Germinal center (tissue), 1 donor: Measurements from ENCODE around the gene RAD51B.

Experiments
- DNase-seq: peaks from one replicate; pipeline ENCODE4 v3.0.0; 2012; ENCODE audit warnings: mixed read lengths, low spot score

RAD51B gene

DNA sequence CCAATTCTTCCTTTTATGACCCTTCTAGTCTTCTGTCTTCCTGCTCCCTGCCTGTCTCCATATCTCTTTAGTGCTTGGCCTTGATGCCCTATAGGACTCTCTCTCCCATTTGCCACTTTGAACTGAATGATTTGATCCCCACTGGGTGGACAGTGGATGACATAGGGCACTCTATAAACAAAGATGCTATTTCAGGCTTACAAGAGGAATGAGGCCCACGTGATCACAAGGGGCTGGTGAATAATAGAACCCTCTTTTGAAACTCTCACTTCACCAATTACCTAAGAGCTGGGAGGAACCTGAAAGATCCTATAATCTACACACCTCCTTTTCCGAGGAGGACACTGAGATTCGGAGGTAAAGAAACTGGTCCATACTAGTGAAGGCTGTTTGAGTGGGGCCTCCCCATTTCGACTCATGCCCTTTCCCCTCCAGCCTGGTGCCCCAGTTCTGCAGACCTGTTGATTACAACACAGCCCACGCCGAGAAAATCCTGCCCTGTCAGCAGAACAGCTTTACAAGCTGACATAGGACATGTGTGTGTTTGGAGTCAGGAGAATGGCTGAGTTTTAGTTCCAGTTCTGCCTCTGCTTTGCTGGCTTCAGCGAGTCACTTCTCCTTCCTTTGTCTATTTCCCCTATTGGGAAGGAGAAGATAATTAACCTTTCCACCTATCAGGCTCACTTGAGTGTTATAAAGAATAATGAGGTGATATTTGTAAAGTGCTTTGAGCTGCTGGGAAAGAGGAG is 573.0 kb downstream of the RAD51B start:
- DNase-seq: no peak

- no peak for DNase-seq
These were observed 573.7 kb downstream of the RAD51B start for GRCh38 chr14:68393259-68393658.

DNA sequence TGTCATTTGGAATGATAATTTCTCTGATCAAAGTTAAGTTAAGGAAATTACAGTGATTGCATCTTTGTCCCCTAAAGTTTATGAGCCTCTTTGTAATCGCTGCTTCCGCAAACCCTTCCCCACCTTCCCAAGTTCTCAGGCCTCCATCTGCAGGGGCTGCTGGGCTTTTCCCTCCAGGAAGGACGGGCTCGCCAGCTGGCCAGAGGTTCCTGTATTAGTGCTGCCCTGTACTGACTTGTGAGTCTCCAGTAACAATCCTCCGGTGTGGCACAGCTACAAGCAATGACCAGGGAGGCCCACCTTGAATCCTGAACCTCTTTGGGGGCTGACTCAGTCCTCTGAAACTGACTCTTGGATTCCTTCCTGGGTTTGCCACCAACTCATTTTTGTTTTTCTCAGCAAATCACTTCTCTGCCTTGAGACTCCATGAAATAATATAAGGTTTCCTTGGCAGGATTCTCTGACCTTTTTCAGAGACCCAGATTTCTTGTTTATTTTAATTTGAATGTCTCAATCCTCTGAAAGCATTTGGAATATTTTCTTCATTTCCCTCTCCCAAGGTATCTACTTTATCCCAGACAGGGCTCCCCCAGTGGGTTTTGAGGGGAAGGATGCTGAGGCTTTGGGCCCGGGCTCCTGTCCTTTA is 574.7 kb downstream of the RAD51B start:
- DNase-seq: no peak

DNA sequence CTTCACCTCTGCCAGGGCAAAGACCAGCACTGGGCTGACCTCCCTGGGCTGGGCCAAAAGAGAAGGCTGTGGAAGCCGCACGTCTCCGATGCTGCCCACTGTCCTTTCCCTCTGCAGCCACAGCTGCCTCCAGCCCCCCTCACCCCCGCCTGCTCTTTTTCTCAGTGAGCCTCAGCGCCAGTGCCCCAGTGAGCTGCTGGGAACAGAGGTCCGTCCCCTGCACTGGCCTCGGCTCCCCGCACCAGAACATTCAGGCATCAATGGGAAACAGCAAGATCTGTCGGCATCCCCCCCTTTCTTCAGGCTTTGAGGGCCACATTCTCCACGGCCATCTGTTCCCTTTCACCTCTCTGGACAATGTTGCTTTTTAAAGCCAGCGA is 575.2 kb downstream of the RAD51B start:
- no peak for DNase-seq

GRCh38 chr14:68395604-68396003 is 576.0 kb downstream of the RAD51B start:
- DNase-seq: no peak

GRCh38 chr14:68396461-68396860 is 576.9 kb downstream of the RAD51B start:
- DNase-seq: no peak

DNA sequence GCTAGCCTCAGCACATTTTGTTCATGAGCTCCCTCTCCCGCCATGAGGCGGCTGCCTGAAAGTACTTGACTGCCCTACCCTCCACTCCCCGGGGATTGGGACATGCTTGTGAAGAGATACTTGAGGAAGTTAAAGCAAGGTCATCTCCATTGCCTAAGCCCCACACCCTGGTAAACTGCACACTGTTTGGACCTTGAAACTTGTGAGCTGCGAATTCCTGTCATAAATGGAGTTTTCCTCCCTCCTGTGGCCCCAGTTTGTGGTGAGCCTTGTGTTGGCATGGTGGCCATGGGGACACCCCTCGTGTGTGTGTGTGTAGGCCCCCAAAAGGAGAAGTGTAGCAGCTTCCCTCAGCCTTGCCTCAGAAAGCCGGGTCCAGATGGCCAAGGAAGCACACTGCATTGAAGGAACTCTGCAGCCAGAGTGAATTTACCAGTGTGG is 577.8 kb downstream of the RAD51B start:
- DNase-seq: no peak

GRCh38 chr14:68397822-68398221 is 578.2 kb downstream of the RAD51B start:
- no peak for DNase-seq

- DNase-seq: no peak
These were observed 578.8 kb downstream of the RAD51B start for GRCh38 chr14:68398370-68398769.

DNA sequence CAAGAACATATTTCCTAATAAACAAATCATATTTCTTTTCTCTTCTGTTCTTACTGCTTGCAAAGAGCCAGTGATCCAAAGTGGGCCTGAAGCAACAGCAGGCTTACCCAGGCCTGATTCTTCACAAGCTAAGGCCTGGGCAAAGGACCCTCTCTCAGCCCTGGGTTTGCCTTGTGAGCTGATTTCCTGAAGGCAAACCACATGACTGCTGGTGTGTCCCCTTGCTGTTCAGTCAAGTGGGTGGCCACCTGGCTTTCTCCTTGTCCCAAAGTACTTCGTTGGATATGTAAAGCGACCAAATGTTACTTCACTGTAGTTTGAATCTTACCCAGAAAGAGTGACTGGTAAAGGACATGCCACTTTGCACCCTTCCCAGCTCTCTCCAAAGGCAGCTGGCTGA is 580.4 kb downstream of the RAD51B start:
- no peak for DNase-seq

DNA sequence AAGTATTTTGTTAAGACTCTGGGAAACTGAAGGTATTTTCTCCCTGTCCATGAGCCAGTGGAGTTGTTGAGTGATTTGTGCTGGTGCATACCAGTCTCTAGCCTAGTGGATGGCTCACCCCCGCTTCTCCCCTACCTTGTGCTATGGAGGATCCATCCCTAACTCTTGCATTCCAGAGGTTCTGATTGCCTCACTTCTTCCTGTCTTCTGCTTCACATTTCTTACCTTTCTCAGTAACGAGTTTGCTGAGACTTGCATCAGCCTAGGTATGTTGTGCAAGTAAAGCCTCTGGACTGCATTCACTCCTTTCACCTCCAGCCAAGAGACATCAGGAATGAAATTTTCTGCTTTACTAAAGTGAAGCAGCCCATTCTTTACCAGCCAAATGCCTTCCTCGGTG is 581.7 kb downstream of the RAD51B start:
- DNase-seq: no peak

DNA sequence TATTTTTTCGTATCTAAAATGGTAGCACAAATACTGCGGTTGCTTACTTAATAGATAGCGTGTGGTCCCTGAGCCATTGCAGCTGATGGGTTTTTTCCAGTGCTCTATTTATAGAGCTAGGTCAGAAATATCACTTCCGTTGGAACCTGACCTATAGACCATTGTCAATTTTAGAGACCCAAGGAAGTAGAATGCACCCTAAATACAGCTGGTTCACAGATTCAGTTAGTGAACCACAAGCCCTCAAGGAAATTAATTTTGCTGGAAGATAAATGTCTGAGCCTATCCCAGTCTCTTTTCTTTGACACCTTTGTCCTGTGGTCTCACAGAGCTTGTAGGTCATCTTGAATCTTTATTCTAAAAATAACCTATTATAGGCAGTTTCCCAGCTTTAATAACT is 582.3 kb downstream of the RAD51B start:
- DNase-seq: peak; percentile 39

DNA sequence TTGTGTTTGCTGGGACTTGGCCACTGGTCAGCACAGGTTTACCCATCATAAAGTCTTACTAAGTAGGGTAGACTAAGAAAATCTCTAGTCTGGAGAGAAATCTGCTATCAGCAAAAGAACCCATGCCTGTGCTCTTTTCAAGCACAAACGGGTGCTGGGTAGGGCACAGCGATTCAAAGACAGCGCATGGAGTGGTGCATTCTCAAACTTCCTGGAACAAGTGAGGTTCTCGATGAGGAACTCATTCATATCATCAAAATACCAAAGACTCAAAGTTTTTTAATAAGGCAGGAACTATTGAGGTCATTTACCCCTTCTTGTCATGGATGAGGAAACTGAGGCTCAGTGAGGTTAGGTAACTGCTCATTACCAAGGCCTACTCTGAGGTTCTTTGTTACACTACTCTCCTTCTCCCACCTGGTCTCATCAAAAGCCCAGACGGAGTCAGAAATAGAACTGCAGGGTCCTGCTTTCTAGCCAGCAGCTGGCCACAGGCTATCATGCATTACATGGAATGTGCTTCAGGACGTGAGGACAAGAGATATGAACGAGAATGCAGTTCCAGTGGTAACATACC is 583.0 kb downstream of the RAD51B start:
- DNase-seq: no peak

- no peak for DNase-seq
These were observed 583.9 kb downstream of the RAD51B start for GRCh38 chr14:68403191-68404145.

- DNase-seq: no peak
These were observed 584.6 kb downstream of the RAD51B start for GRCh38 chr14:68404146-68404527.

DNA sequence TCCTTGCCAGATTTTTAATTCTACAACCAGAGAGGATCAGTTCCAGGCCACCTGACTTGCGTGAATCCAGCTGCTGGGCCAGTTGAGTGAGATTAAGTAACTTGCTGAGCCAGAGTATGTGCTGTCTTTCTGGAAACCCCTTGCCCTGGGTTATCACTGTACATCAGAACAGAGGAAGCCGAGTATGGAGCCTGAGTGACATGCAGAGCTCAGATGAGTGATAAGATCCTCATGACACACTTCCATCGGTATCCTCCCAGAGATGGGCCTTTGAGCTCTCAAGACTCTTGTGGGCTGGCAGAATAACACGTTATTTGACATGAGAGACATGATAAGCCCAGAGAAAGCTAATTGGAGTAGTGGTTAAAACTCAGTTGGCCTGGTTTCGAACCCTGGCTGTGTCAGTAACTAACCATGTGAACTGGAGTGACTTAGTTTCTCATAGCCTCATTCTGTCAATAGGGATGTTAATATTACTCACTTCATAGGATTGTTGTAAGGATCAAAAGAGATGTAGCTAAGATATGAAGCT is 585.1 kb downstream of the RAD51B start:
- DNase-seq: no peak

- DNase-seq: no peak
These were observed 586.4 kb downstream of the RAD51B start for GRCh38 chr14:68405961-68406360.

DNA sequence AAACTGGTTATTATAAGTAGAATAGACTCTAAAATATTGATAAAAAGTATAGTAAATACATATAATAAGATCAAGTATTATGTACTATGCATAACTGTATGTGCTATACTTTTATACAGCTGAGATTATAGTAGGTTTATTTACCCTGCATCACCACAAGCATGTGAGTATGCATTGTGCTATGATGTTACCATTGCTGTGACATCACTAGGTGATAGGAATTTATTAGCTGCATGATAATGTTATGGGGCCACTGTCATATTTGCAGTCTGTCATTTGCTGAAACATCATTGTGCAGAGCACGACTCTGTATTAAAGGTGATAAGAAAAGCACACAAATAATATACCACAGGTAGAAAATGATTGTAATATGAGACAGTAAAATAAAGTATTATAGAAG is 587.7 kb downstream of the RAD51B start:
- DNase-seq: no peak

GRCh38 chr14:68407825-68408224 is 588.2 kb downstream of the RAD51B start:
- DNase-seq: no peak

GRCh38 chr14:68408680-68409079 is 589.1 kb downstream of the RAD51B start:
- DNase-seq: no peak

GRCh38 chr14:68409387-68409786 is 589.8 kb downstream of the RAD51B start:
- no peak for DNase-seq
